ENCODE measurements around the gene TLX1.
"Not testable (repeated sequence)": the region's sequence is repeated elsewhere in the genome, so short reads cannot be mapped to it uniquely, and the experiment has no call there.

The TLX1 gene

GRCh38 chr10:101145145-101145544 lies 14.0 kb downstream of the TLX1 start:
- DNase-seq (ENCODE audit: low read depth, low spot score) = no peak

DNA sequence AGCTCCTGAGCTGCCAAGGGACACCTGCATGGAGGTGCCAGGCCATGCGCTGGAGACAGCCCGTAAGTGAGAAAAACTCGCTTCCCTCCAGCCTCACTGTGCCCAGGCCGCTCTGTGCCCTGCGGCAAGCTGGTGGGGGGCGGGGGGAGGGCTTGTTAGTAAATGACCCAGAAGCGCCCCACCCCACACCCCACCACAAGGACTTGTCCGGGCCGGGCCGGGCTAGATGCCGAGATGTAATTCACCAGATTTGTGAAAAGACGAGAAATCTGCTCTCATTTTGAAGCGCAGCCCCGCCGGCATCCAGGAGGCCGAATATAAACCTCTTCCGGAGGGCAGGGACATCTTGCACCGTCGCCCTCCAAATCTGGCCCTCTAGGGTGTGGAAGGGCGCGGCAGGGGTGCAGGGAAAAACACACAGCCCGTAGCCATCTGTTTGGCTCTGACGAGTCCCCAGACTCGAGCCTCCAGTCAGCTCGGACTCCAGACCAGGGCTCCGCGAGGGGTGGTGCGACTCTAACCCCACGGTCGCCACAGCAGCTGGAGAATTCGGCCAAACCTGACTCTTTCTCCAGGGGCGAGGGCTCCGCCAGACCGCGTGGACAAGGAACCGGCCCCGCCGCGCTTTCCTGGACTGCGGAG lies 14.8 kb downstream of the TLX1 start:
- no peak for DNase-seq (ENCODE audit: low read depth, low spot score)
- H3K27ac ChIP-seq = no peak overlapping the region

More at GRCh38 chr10:101145145-101145544, 14.0 kb downstream of the TLX1 start:
- H3K27ac ChIP-seq = no peak overlapping the region

DNA sequence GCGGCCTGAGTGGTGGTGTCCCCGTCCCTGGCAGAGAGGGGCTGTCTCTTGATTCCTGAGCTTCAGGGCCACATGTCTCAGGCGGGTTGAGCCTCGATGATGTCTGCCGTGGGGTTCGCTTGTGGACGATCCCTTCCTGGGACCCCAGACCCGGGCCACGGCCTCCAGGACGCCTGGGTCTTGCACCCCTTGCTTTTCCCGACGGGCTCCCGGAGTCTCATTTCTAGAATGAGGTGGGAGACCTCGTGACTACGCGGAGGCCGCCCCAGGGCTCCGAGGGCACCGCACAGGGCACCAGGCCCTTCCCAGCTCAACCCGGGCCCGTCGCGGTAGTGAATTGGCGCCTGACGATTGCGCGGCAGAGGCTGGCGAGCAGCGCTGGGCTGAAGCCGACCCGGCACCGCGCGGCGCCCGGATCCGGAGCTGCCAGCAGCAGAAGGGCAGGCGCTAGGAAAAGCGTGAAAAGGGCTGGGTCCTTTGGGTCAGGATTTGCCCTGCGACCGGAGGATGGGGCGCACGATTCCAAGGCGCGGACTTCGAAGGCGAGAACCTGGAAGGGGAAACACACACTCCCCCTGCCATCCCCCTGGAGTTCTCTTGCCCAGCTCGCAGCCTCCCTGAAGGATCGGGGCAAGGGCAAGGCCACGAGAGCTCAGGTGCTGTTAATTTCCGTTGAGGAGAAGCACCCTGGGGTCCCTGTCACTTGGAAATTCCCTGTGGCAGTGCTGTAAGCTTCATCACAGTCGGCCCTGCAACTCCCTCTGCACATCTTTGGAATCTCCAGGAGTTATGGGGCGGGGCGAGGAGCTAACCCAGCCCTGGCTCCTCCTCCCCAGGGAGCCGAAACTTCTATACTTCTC lies 15.5 kb downstream of the TLX1 start:
- DNase-seq (ENCODE audit: low read depth, low spot score) = no peak
- H3K27ac ChIP-seq = no peak overlapping the region

GRCh38 chr10:101151395-101151794 lies 20.3 kb downstream of the TLX1 start:
- DNase-seq (ENCODE audit: low read depth, low spot score) = no peak

DNA sequence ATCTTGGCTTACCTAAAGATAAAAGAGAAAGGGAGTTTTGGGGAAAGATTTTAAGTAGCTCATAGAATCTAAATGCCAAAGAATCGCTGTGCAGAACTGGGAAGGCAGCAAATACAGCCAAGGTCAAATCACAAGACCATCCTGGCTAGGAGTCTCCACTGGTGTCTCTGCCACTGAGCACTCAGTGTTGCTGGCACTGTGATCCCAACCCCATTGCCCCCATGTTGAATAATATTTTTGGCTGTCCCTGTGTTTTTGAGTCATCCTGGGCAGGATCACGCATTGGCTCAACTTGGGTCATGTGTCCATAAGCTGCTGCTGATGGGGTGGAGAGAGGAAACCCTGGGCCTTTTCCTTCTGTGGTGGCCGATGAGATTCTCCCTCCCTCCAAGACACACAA lies 21.2 kb downstream of the TLX1 start:
- DNase-seq (ENCODE audit: low read depth, low spot score) = no peak
- H3K27ac ChIP-seq = no peak overlapping the region

More at GRCh38 chr10:101151395-101151794, 20.3 kb downstream of the TLX1 start:
- H3K27ac ChIP-seq = no peak overlapping the region

DNA sequence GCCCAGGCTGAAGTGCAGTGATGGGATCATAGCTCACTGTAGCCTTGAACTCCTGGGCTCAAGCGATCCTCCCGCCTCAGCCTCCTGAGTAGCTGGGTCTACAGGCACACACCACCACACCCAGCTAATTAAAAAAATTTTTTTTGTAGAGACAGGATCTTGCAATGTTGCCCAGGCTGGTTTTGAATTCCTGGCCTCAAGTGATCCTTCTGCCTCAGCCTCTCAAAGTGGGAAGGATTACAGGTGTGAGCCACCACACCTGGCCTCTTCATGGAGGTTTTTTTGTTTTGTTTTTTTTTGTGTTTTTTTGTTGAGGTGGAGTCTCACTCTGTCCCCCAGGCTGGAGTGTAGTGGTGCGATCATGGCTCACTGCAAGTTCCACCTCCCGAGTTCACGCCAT lies 23.4 kb downstream of the TLX1 start:
- not testable (repeated sequence) for H3K27ac ChIP-seq; DNase-seq (ENCODE audit: low read depth, low spot score)

GRCh38 chr10:101155896-101156295 lies 24.8 kb downstream of the TLX1 start:
- DNase-seq (ENCODE audit: low read depth, low spot score) = no peak
- H3K27ac ChIP-seq = no peak overlapping the region

DNA sequence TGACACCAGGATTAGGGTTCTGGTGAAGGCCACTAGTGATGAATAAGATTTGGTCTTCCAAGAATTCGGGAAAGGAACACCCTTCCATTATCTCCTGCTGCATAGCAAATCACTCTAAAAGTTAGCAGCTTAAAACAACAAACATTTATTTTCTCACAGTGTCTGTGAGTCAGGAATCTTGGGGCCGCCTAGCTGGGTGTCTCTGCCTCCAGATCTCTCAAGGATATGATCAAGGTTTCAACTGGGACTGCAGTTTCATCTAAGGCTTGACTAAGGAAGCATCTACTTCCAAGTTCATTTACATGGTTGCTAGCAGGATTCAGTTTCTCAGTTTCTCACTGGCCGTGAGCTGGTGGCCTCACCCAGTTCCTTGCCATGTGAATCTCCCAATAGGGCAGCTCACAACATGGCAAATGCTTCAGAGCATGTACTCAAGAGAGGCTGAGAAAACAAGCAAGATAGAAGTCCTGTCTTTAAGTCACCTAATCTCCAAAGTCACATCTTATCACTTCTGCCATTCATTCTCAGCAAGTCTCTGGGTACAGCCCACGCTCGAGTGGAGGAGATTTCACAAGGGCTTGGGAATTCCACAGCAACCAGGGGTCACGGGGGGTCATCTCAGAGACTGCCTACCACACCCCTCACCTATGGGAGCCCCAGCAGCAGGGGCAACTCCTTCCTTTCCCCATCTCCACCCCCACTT lies 26.8 kb downstream of the TLX1 start:
- no peak overlapping the region for H3K27ac ChIP-seq
- DNase-seq (ENCODE audit: low read depth, low spot score) = no peak

GRCh38 chr10:101158459-101159058 lies 27.5 kb downstream of the TLX1 start:
- DNase-seq (ENCODE audit: low read depth, low spot score) = no peak
- H3K27ac ChIP-seq = no peak overlapping the region

DNA sequence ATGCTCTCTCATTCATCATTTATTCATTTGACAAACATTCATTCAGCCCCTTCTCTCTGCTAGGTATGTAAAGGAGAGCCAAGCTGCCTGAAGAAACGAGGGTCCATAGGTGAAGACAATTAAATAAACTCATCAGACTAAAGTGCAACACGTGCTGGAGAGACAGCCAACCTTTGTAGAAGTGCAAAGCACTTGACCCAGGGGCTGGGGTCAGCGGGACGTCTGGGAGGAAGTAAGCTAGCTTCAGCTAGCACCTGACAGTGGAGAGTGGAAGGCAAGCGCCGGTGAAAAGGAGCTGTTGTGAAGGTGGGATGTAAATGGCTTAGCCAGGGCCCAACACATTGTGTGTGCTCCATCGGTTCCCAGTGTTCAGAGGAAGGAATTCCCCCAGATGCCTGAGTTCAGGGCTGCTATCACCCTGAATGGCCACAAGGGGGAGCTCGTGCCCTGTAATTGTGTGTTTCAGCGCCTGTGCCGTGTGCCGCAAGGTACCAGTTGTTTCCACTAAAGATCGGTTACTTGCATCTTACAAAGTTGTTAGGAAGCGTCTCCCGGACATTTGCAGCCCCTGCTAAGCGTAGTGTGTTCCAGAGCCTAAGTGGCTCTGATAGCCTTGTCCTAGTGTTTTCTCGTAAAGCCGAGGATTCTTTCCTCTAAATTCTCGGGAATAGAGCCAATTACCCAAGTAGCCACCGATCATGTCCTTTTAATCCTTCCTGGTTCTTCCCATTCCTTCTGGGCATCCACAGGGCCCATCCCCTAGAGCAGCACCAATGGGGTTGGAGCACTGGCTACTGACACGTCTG lies 30.6 kb downstream of the TLX1 start:
- peak; percentile 12 for DNase-seq (ENCODE audit: low read depth, low spot score)
- H3K27ac ChIP-seq = no peak overlapping the region

GRCh38 chr10:101162677-101163076 lies 31.6 kb downstream of the TLX1 start:
- no peak for DNase-seq (ENCODE audit: low read depth, low spot score)
- H3K27ac ChIP-seq = no peak overlapping the region

GRCh38 chr10:101164020-101164419 lies 32.9 kb downstream of the TLX1 start:
- DNase-seq (ENCODE audit: low read depth, low spot score) = no peak
- no peak overlapping the region for H3K27ac ChIP-seq

DNA sequence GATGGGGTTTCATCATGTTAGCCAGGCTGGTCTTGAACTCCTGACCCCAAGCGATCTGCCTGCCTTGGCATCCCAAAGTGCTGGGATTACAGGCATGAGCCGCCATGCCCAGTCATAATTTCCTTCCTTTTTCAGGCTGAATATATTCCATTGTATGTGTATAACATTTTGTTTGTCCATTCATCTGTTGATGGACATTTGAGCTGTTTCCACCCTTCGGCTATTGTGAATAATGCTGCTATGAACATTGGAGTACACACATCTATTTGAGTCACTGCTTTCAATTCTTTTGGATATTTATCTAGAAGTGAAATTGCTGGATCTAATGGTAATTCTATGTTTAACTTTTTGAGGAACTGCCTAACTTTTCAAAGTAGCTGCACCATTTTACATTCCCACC lies 34.6 kb downstream of the TLX1 start:
- DNase-seq (ENCODE audit: low read depth, low spot score) = no peak
- no peak overlapping the region for H3K27ac ChIP-seq

GRCh38 chr10:101166430-101166829 lies 35.3 kb downstream of the TLX1 start:
- DNase-seq (ENCODE audit: low read depth, low spot score) = no peak
- no peak overlapping the region for H3K27ac ChIP-seq

- DNase-seq (ENCODE audit: low read depth, low spot score) = no peak
- no peak overlapping the region for H3K27ac ChIP-seq
Measured at GRCh38 chr10:101172741-101173140, 41.6 kb downstream of the TLX1 start.

GRCh38 chr10:101174319-101174718 lies 43.2 kb downstream of the TLX1 start:
- H3K27ac ChIP-seq = no peak overlapping the region
- no peak for DNase-seq (ENCODE audit: low read depth, low spot score)

DNA sequence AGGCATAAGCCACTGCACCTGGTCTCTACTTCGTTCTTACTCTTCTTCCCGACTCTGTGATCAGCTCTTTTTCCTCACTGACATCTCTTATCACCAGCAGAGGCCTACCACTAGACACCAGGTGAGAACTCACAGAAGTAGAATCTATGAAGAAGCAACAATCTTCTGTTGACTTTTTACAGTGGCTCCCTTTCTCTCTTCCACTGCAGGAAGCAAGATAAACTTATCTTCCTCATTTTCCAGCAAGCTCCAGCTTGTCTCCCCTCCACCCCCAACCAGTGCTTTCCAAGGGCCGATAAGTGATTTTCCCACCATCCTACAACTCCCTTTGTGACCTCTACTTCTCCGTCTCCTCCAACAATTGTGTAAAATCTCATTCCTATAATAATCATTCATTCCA lies 45.5 kb downstream of the TLX1 start:
- H3K27ac ChIP-seq = no peak overlapping the region
- no peak for DNase-seq (ENCODE audit: low read depth, low spot score)

GRCh38 chr10:101182936-101183335 lies 51.8 kb downstream of the TLX1 start:
- no peak for DNase-seq (ENCODE audit: low read depth, low spot score)
- H3K27ac ChIP-seq = no peak overlapping the region

DNA sequence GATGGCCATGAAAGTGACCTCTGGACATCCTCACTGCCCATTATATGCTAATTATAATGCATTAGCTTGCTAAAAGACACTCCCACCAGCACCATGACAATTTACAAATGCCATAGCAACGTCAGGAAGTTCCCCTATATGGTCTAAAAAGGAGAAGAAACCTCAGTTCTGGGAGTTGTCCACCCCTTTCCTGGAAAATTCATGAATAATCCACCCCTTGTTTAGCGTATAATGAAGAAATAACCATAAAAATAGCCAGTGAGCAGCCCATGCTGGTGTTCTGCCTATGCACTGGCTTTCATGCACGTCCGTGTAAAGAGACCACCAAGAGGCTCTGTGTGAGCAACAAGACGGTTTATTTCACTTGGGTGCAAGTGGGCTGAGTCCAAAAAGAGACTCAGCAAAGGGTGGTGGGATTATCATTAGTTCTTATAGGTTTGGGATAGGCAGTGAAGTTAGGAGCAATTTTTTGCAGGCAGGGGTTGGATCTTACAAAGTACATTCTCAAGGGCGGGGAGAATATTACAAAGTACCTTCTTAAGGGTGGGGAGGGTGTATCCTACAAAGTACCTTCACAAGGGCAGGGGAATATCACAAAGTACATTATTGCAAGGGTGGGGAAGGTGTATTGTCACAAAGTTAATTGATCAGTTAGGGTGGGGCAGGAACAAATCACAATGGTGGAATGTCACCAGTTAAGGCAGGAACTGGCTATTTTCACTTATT lies 52.5 kb downstream of the TLX1 start:
- H3K27ac ChIP-seq = no peak overlapping the region
- DNase-seq (ENCODE audit: low read depth, low spot score) = no peak

Data from epithelial cell of prostate (primary cell).